DMS114 treated with DMSO at 0.1 percent for 48 hours (cell line): ENCODE results near the gene PCNX1.
"Not testable (repeated sequence)": the region's sequence is repeated elsewhere in the genome, so short reads cannot be mapped to it uniquely, and the experiment has no call there.

Source experiments
- DNase-seq: peaks from one replicate; lab custom pipeline; 2025; ENCODE audit not compliant: unreplicated experiment; lab: John Stamatoyannopoulos, UW

PCNX1 gene

DNA sequence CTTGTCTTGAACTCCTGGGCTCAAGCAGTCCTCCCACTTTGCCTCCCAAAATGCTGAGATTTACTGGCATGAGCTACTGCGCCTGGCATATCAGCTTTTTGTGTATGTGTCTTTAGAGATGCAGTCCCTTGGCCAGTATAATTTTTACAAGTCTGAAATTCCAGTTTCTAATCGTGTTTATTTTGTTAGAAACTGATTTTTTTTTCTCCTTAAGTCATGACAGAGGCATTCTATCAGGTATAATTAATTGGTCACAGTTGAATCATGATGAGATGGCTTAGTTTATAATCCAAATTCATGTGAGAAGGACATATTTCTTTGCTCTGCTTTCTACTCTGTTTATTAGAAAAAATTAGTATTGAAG, 98.9 kb downstream of the PCNX1 start:
- no peak for DNase-seq

DNA sequence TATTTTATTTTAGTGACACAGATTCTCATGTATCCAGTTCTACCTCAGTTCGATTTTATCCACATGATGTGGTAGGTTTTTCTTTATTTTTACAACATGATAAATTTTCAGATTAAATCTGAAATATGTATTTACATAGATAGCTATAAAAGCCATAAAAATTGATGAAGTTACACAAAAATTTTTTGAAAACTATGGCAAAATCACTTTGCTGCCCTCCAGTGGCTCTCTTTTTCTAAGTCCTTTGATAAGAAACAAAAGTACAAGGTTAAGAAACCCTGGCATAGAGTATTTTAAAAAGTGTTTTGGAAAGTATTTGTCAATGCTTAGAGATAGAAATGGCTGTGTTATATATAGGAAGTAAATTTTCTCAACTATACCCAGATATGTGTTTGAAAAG, 104.2 kb downstream of the PCNX1 start:
- DNase-seq = no peak

DNA sequence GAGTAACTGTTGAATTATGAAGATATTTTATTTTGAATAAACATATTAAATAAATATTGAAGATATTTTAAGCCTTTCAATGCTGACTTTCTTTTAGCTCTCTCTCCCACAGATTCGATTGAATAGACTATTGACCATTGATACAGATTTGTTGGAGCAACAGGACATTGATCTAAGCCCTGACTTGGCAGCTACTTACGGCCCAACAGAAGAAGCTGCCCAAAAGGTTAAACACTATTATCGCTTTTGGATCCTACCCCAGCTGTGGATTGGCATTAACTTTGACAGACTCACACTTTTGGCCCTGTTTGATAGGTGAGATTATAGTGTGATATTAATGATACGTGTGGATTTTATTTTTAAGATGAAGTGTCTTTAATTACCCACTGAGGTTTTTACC, 105.6 kb downstream of the PCNX1 start:
- no peak for DNase-seq

DNA sequence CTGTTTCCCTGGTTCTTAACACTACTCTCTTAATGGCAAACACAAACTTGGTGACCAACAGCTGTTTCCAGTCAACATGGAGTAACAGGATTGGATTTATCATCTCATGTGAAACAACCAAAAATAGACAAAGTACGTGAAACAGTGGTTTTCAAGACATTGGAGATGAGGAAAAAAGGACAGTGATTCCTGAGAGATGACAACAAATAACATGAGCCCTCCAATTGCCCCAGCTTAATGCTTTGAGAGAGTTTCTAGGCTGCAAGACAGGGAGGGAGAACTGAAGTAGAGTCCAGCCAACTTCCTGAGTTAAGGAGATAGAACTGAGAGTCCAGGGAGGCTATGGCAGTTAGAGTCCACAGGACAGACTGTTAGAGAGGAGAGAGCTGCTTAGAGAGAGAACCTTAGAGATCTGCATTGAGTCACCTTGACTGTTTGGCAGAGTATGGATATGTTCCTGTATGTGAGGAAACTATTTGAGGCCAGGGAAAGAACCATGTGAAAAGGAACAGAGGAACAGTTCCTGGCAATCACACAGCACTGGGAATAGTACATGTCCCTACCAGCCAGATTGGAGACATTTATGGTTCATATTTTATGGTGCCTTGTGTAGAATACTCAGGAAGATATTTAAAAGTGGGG, 106.4 kb downstream of the PCNX1 start:
- DNase-seq = no peak

DNA sequence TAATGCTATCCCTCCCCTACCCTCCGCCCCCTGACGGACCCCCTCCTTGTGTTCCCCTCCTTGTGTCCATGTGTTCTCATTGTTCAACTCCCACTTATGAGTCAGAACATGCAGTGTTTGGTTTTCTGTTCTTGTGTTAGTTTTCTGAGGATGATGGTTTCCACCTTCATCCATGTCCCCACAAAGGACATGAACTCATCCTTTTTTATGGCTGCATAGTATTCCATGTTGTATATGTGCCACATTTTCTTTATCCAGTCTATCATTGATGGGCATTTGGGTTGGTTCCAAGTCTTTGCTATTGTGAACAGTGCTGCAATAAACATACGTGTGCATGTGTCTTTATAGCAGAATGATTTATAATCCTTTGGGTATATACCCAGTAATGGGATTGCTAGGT, 112.7 kb downstream of the PCNX1 start:
- not testable (repeated sequence) for DNase-seq

DNA sequence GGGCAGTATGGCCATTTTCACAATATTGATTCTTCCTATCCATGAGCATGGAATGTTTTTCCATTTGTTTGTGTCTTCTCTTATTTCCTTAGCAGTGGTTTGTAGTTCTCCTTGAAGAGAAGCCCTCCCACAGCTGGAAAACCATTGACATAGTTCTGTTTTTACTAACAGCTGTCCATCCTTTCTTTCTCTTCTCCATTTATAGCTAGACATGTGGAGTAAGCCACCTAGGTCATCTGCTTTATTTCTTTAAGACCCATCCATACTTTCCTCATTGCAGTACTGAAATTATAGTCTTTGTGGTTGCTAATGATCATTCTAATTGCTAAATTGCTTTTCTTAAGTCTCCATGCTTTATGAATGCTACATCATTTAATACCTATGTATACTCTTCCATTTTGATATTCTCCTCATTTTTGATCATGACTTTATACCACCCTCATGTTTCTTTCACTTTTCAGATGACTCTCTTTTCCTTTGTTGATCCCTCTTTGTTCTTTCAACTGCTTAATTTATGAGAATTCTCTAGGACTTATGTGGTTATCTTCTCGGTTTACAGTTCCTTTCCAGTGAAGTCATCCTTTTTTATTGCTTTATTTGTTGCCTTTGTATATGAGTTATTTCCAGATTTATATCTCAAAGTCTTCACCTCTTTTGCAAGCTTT, 114.2 kb downstream of the PCNX1 start:
- no peak for DNase-seq

DNA sequence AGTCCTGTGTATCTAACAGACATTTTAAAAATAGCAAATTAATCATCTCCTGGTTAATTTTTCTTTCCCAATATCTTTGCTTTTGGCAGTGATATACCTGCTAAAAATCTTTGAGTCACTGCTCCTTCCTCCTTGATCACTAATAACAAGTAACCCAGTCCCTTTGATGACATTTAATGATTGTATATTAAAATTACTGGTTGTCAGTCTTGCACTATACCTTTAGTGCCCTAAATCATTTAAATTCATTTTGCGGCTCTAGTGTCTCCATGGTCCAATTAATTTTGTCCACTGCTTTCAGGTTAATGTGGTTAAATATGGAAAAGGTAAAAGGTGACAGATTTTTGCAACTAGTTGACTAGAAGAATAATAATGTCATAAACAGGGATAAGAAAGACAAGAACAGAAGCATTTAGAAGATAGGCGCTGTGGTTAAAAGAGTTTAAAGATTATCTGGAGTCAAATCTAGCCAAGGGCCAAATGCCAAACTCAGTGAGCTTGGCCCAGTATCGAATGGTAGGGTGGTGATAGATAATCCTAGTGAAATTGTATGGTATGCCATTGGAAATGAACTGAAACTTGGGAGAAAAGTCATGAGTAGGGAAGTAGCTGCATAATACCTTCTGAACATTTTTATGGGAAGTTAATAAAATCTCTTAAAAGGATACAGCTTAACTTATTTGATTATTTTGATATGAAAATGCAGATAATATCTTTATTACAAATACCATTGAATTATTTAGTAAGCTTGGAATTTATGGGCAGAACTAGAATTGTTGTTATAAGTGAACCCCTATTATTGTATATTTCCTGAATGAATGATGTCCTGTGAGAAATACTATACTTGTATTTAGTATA, 115.0 kb downstream of the PCNX1 start:
- DNase-seq = no peak

DNA sequence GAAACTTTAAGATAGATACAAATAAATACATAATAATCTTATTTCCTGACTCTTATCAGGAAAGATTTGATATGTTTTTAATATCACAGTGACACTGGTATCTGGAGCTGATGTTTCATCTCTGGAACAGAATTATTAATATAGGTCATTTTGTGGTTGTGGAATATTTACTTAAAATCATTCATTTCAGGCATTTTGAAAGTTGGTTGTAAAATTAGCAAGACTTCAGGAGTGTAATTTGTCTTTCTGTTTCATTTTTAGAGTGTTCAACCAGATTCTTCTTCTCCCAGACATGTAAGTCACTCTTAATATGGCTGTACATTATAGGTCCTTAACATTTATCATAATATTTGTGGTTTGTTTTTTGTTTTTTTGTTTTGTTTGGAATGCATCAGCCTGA, 115.7 kb downstream of the PCNX1 start:
- no peak for DNase-seq

DNA sequence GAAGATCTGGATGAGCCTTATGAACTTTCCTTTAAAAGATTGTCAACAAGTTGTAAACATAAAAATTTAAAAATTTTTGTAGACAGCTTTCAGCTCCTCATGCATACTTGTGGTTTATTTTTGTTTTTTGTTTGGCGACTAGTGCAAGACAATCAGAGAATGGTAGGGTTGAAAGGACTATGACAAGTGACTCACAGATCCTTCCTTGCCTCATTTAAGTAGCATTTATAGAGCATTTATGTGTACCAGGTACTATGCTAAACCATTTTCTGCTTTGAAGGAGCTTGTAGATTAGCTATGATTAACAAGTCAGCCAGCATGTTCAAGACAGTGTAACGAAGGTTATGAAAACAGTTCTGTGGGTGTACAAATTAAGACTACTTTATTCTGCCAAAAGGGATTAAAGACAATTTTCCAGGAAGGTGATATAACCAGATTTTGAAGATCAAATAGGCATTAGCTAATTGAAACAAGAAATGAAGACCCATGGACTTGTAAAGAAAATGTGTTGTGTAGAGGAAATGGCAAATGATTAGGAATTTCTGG, 122.0 kb downstream of the PCNX1 start:
- DNase-seq = no peak

DNA sequence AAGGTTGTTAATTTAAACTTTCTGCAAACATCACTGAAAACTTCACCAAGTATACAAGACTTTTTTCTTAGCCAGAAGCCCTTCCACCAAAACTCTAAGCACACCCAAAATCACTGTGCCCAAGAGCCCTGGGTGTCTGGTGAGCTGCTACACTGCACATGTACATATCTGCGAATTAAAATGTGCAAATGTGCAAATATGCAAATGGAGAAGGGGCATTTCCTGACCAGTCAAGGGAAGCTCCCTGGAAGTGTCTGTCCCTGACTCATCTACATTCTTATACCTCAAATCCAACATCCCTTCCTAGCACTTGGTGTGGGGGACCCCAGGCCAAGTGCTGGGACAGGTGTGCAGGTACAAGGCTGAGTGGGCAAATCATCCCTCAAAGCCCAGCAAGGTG, 123.7 kb downstream of the PCNX1 start:
- DNase-seq = no peak

DNA sequence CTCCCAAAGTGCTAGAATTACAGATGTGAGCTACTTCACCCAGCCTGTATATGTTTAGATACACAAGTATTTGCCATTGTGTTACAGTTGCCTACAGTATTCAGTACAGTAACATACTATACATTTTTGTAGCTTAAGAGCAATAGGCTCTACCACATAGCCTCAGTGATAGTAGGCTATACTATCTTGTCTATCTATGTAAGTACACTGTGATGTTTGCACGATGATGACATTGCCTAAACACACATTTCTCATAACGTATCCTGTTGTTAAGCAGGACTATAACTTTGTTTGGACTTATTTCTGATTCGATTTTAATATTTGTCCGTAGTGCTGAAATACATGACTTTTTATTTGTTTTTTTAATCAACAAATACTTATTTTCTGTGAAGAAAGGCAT, 129.2 kb downstream of the PCNX1 start:
- DNase-seq = no peak

DNA sequence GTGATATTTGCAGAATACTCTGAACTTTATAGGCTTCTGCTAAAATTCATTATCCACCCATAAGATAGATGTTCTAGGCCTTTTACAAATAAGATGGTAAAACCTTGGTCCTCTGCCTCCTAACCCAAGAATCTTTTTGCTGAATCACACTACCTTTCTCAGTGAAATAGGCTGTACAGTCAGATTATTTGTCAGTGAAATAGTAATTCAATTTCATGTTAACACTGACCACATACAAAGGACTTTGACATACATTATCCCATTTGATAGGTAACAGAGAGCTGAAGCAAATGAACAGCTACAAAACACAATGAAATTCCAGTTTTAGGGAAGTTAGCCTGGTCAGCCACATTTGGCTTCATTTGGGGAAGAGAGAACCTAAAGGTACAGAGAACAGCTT, 141.1 kb downstream of the PCNX1 start:
- DNase-seq = no peak

DNA sequence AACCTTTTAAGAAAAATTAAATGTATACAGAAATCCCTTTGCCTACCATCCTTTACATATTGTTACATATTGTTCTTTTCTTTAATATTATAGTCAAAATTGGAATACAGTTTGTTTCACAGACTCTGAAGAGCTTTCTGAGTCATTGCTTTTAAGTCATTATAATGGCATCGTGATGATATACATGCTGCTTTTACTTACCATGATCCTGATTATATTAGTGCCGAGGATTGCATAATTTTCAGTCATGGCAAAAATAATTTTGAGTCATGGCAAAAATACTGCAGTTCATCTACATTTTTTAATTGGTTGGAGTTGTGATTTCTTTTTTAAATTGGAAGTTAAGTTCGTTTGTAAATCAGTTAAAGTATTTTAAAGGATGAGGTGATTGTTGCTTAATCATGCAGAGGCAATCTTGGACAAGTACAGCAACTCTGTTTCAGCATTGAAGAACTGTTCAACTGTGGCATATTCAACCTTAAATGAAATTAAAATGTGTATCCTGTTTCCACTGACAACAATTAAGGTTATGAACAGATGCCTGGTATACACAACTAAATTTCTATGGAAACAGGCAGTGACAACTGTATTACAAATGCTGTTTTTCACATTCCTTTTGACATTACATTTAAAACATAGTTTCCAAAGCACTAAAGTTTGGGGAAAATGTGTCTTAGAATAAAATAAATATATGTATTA, 142.3 kb downstream of the PCNX1 start:
- no peak for DNase-seq

DNA sequence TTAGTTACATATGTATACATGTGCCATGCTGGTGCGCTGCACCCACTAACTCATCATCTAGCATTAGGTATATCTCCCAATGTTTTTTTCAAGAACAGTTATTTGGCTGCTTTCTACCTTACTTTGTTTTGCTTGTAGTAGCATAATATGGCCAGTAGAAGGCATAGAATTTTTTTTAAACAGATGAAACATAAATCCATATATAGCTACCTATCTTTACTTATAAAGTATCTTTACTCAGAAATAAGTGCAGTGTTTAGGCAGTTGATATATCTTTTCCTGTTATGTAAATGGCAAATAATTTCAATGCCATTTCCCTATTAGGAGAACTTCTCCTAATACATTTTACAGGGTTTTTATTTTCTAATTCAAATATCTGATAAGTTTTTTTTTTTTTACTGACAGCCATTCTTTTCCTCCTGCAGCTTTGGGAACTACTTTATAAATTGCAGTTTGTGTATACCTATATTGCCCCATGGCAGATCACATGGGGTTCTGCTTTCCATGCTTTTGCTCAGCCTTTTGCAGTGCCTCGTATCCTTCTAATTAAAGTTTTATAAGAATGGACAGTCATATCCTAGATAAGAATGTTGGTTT, 143.1 kb downstream of the PCNX1 start:
- DNase-seq = no peak

DNA sequence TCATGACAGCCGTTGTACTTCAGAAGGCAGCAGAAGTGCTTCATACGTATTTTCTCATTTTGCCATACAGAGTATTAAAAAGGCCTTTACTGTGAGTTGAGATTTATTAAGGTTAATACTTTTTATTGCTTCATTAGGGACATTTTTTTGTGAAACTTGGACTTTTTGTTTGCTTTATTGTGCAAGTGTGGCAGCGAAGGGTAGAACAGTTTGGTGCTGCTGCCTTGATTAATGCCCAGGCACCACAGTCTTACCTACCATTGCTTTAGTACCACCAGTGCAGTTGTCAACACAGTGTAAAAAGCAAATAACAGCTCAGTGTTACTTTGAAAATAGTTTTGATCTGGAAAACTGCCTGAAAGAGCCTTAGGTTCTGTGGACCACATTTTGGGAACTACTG, 147.4 kb downstream of the PCNX1 start:
- no peak for DNase-seq

DNA sequence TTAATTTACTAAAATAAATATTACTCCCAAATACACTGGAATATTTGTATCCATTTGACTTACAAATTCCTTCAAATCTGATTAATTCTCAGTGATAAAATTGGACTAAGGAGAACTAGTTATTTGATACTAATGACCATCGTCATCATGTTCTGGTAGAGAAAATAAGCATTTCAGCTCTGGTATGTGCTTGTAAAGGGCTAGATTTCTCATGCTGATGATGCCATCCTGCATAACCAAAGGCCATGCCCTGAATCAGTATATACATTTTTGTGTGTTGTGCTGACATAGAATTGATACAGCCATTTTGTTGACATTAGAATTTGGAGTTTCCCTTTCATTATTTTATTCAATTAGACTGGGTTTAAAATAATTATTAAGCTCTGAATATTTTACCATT, 148.9 kb downstream of the PCNX1 start:
- DNase-seq = no peak

DNA sequence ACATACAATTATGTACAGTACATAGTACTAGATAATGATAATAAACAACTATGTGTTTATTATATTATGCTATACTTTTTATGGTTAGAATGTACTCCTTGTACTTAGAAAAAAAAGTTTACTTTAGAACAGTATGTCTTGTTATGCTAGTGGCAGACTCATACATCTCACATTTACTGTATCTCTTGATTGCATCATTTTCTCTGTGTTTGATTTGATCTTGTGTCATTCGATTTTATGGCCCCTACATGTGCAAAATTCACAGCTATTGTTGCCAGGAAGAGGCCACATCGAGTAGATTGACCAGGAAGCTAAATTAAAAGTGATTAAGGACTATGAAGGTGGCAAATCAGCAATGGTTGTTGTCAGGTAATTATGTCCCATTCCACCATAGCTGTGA, 153.0 kb downstream of the PCNX1 start:
- no peak for DNase-seq

DNA sequence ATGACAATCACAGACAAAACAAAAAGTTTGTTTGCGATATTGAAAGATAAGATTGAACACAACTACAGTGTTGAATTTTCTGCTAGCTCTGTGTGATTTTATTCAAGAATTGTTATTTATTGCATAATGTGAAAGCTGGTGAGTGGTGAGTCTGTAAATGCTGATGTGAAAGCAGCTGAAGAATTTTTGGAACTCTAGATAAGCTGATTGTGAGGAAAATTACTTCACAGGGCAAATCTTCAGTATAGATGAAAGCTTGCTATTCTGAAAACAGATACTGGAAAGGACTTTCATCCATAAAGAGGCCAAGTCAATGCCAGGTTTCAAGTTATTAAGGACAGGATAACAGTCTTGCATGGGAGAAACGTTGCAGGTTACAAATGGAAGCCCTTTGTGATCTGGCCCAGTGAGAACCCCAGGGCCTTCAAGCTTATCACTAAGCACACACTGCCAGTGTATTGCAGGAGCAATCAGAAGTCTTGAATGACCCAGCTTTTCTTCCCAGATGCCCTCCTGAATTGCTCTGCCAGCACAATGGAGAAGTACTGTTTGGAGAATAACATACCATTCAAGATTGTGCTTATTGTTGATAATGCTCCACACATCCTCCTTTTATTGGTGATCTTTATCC, 153.7 kb downstream of the PCNX1 start:
- no peak for DNase-seq

DNA sequence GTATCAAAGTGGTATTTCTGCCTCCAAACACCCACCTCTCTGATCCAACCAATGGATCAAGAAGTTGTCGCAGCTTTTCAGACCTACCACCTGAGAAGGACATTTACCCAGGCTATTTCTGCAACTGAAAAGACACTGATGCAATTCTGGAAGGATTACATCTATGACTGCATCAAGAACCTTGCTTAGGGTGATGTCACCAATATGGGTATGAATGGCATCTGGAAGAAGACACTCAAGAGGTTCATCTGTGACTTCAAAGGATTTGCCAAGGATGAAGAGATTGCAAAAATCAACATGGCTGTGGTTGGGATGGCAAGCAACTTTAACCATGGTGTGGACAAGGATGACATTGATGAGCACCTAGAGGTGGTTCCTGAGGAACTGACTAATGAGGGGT, 154.2 kb downstream of the PCNX1 start:
- no peak for DNase-seq

DNA sequence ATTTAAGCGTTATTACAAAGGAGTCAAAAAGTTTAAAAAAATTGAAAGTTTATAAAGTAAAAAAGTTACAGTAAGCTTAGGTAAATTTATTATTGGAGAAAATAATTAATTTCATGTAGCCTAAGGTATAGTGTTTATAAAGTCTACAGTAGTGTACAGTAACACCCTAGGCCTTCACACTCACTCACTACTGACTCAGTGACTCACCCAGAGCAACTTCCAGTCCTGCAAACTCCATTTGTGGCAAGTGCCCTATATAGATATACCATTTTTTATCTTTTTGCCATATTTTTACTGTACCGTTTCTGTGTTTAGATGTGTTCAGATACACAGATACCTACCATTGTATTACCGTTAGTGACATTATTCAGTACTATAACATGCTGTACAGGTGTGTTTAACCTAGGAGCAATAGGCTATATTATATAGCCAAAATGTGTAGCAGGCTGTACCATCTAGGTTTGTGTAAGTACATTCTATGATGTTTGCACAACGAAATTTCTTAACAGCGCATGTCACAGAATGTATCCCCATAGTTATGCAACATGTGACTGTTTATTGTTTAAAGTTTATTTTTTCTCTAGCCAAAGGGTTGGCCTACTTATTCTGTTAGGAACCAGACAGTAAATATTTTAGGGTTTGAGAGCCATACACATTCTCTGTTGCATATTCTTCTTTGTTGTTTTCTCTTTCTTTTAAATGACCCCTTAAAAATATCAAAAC, 155.5 kb downstream of the PCNX1 start:
- no peak for DNase-seq
